ENCODE measurements around the gene SLC37A4. TPM values are rescaled to one million over a fixed set of nuclear protein-coding genes. Genes with fewer than 3 reads are reported as not detected.

Gene SLC37A4
- polyA plus RNA-seq, 2 of the 4 experiments (the other 2 are of a cell fraction): 15.5 to 21.2 TPM

DNA sequence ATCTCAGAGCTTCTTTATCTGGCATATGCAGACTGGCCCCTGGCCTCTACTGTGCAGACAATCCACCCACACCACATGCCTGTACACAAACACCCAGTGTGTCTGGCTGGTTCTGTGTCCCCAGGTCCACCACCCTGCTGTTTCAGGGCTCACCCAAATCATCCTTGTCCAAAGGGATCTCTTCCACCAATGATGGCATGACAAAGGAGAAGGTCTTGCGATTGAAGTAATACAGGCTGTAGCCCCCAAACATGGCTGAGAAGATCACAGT, 1.7 kb downstream of the SLC37A4 start:
- Histone ChIP-seq H3K27ac (no peak overlapping the region), H3K9me3 (no peaks in the 10 kb centered on the region), H3K4me2 (no peak overlapping the region; the same call in 2 of the 3 replicates), H3K4me3 (no peak overlapping the region), H3K4me1 (peaks cover 12% of the 10 kb centered on the region)
- no peak for FAIRE-seq
- DNase-seq (ENCODE audit: low read depth in 1 of 2, low spot score in 1 of 2): no peak
- 100% methylated on average over 1 of the region's 1 CpG for WGBS (ENCODE audit: missing lambda C conversion rate)
- ChIA-PET CTCF (no interaction called here), POLR2A (no interaction called here)
- ATAC-seq: no peak
- TF ChIP-seq PBX3 (IDR thresholded peaks at IDR 0.05) (no peak), HEYL (CRISPR knock-in tag; IDR thresholded peaks at IDR 0.05) (no peak), KDM5A (IDR thresholded peaks at IDR 0.05) (no peak), NR3C1 (IDR thresholded peaks at IDR 0.05) (no peak), HOXB5 (CRISPR knock-in tag; IDR thresholded peaks at IDR 0.05) (no peak), BCL3 (IDR thresholded peaks at IDR 0.05) (no peak), CBX2 (IDR thresholded peaks at IDR 0.05; ENCODE audit: borderline replicate concordance, low read depth) (no peak), RCOR1 (IDR thresholded peaks at IDR 0.05; ENCODE audit: low read depth, low read length) (no peak), CHD4 (IDR thresholded peaks at IDR 0.05; ENCODE audit: borderline replicate concordance) (no peak), EP300 (IDR thresholded peaks at IDR 0.05) (no peak), ESRRA (IDR thresholded peaks at IDR 0.05; ENCODE audit: borderline replicate concordance, low read length) (no peak), KDM1A (IDR thresholded peaks at IDR 0.05; ENCODE audit: low read depth) (no peak)
- TF ChIP-seq, protein P1, sequence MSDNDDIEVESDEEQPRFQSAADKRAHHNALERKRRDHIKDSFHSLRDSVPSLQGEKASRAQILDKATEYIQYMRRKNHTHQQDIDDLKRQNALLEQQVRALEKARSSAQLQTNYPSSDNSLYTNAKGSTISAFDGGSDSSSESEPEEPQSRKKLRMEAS (IDR thresholded peaks at IDR 0.05): no peak

GRCh38 chr11:119028346-119029068, 2.2 kb downstream of the SLC37A4 start:
- POLR2A ChIA-PET: no interaction called here
- Histone ChIP-seq H3K9me3 (no peaks in the 10 kb centered on the region), H3K27ac (no peak overlapping the region), H3K4me1 (peaks cover 14% of the 10 kb centered on the region), H3K4me2 (no peak overlapping the region; the same call in 2 of the 3 replicates), H3K4me3 (no peak overlapping the region)
- WGBS (ENCODE audit: missing lambda C conversion rate): 78% methylated on average over 9 of the region's 9 CpGs
- no peak for FAIRE-seq
- CTCF ChIA-PET: interaction anchor here (1.3 kb wide), 1 partner anchor 17 kb away, joined by 3 read pairs; no protein-coding TSS in a partner anchor
- TF ChIP-seq MYC (IDR thresholded peaks at IDR 0.05; ENCODE audit: borderline replicate concordance, low read length) (no peak), CHD4 (IDR thresholded peaks at IDR 0.05; ENCODE audit: borderline replicate concordance) (no peak), RFX5 (IDR thresholded peaks at IDR 0.05) (no peak)
- DNase-seq (ENCODE audit: low read depth in 1 of 2, low spot score in 1 of 2): no peak
- no peak for ATAC-seq

DNA sequence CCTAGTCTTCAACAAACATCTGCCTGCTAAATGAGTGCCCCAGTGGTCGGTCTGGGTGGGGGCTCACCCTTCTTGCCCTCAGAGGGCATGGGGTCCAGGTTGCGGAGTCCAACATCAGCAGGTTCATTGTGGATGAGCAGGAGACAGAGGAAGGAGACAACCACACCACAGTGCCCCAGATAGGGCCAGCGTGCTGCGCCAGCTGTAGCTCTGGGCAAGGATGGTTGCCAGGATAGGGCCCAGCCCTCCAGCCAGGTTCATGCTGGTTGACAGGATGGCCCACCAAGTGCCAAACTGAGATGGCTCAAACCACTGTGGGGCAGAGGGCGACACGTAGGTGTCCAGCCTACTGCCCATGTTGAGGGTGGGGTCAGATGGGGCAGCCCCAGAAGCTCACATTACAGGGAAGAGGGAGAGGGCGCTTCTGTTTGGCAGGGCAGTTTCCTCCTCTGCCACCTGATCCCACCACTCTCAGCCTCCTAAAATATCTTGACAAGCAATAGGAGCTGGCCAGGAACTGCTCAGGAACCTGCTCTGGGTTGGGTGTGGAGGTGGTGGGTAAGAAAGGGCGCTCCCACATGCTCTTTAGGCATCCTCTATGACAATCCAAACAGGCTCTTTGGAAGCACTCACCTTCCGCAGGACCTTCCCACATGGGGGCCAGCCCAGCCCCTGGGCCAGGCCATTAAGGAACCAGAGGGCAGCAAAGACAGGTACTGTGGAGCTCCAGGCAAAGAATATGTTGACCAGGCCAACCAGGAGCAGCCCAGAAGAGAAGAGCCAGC, 2.9 kb downstream of the SLC37A4 start:
- WGBS (ENCODE audit: missing lambda C conversion rate): 95% methylated on average over 8 of the region's 9 CpGs
- FAIRE-seq (no peak), ATAC-seq (no peak), DNase-seq (ENCODE audit: low read depth in 1 of 2, low spot score in 1 of 2) (no peak)
- TF ChIP-seq JUN (IDR thresholded peaks at IDR 0.05) (no peak), HOXB13 (CRISPR knock-in tag; IDR thresholded peaks at IDR 0.05; ENCODE audit: low read depth) (no peak), E2F6 (IDR thresholded peaks at IDR 0.05; ENCODE audit: borderline replicate concordance, low read depth) (no peak), TFCP2L1 (CRISPR knock-in tag; IDR thresholded peaks at IDR 0.05) (no peak), RCOR1 (IDR thresholded peaks at IDR 0.05; ENCODE audit: low read depth, low read length) (no peak), CBX8 (IDR thresholded peaks at IDR 0.05) (no peak), EHF (CRISPR knock-in tag; IDR thresholded peaks at IDR 0.05) (no peak), PHF8 (IDR thresholded peaks at IDR 0.05; ENCODE audit: borderline replicate concordance, low read depth) (no peak), RFX5 (IDR thresholded peaks at IDR 0.05) (no peak), CHD2 (IDR thresholded peaks at IDR 0.05; ENCODE audit: low read length, partially characterized antibody) (no peak), HOXA7 (CRISPR knock-in tag; IDR thresholded peaks at IDR 0.05) (no peak)
- TF ChIP-seq, protein P2, sequence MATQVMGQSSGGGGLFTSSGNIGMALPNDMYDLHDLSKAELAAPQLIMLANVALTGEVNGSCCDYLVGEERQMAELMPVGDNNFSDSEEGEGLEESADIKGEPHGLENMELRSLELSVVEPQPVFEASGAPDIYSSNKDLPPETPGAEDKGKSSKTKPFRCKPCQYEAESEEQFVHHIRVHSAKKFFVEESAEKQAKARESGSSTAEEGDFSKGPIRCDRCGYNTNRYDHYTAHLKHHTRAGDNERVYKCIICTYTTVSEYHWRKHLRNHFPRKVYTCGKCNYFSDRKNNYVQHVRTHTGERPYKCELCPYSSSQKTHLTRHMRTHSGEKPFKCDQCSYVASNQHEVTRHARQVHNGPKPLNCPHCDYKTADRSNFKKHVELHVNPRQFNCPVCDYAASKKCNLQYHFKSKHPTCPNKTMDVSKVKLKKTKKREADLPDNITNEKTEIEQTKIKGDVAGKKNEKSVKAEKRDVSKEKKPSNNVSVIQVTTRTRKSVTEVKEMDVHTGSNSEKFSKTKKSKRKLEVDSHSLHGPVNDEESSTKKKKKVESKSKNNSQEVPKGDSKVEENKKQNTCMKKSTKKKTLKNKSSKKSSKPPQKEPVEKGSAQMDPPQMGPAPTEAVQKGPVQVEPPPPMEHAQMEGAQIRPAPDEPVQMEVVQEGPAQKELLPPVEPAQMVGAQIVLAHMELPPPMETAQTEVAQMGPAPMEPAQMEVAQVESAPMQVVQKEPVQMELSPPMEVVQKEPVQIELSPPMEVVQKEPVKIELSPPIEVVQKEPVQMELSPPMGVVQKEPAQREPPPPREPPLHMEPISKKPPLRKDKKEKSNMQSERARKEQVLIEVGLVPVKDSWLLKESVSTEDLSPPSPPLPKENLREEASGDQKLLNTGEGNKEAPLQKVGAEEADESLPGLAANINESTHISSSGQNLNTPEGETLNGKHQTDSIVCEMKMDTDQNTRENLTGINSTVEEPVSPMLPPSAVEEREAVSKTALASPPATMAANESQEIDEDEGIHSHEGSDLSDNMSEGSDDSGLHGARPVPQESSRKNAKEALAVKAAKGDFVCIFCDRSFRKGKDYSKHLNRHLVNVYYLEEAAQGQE (IDR thresholded peaks at IDR 0.05): no peak
- POLR2A ChIA-PET: interaction anchor here (1.6 kb wide), 1 partner anchor 10 kb away, joined by 4 read pairs; the partner anchor contains the start of gene RPS25
- H3K9me3 ChIP-seq: no peaks in the 10 kb centered on the region
- no peak overlapping the region for H3K4me2 ChIP-seq
- no peak overlapping the region for H3K27ac ChIP-seq
- H3K4me1 ChIP-seq: peaks cover 17% of the 10 kb centered on the region
- H3K4me3 ChIP-seq: no peak overlapping the region
- CTCF ChIA-PET: interaction anchor here (1.3 kb wide), 1 partner anchor 18 kb away, joined by 3 read pairs; no protein-coding TSS in a partner anchor

All from A549 (cell line).